Stimulated activated CD8-positive, alpha-beta memory T cell treated with anti-CD3 and anti-CD28 coated beads, Interleukin-12 subunit alpha, Interleukin-12 subunit beta, amount 100 ng/mL, for 24 hours (primary cell): ENCODE results near the gene LYST.
"Not testable (repeated sequence)": the region's sequence is repeated elsewhere in the genome, so short reads cannot be mapped to it uniquely, and the experiment has no call there.

Source experiments
- DNase-seq: peaks from one replicate; pipeline ENCODE4 v3.0.0-alpha.2; 2020; ENCODE audit errors: extremely low read depth

Gene LYST

GRCh38 chr1:235632506-235633401 lies 234.0 kb downstream of the LYST start:
- DNase-seq, result no peak

- no peak for DNase-seq
These were observed 234.9 kb downstream of the LYST start for GRCh38 chr1:235631816-235632215.

- no peak for DNase-seq
These were observed 238.2 kb downstream of the LYST start for GRCh38 chr1:235628316-235629005.

- DNase-seq, result no peak
These were observed 240.9 kb downstream of the LYST start for GRCh38 chr1:235625831-235626230.

GRCh38 chr1:235625340-235625739 lies 241.4 kb downstream of the LYST start:
- no peak for DNase-seq

- no peak for DNase-seq
These were observed 241.9 kb downstream of the LYST start for GRCh38 chr1:235624721-235625333.

GRCh38 chr1:235622936-235623779 lies 243.5 kb downstream of the LYST start:
- DNase-seq, result no peak

GRCh38 chr1:235619149-235619548 lies 247.6 kb downstream of the LYST start:
- DNase-seq, result not testable (repeated sequence)

GRCh38 chr1:235617808-235618207 lies 248.9 kb downstream of the LYST start:
- DNase-seq, result no peak

GRCh38 chr1:235617140-235617539 lies 249.6 kb downstream of the LYST start:
- DNase-seq, result no peak

- no peak for DNase-seq
These were observed 252.2 kb downstream of the LYST start for GRCh38 chr1:235614442-235614954.

GRCh38 chr1:235613602-235614001 lies 253.1 kb downstream of the LYST start:
- DNase-seq, result no peak

- DNase-seq, result no peak
These were observed 253.9 kb downstream of the LYST start for GRCh38 chr1:235612761-235613160.
